Liver (tissue), 3 donors: Measurements from ENCODE around the gene IGSF3.

ENCODE experiments used
- HNF4A ChIP-seq, 2 donors: conservative IDR thresholded peaks; 2 replicates each; pipeline ENCODE4 v1.6.1; 2016; ENCODE audit warnings: antibody characterized with exemption in 2 of 2, mild to moderate bottlenecking in 2 of 2
- SP1 ChIP-seq: IDR thresholded peaks from 2 replicates; pipeline ENCODE4 v1.6.1; 2018; ENCODE audit warnings: antibody characterized with exemption, mild to moderate bottlenecking
- TAF1 ChIP-seq: conservative IDR thresholded peaks from 2 replicates; pipeline ENCODE4 v1.6.1; 2016; ENCODE audit warnings: antibody characterized with exemption, mild to moderate bottlenecking
- YY1 ChIP-seq: IDR thresholded peaks from 2 replicates; pipeline ENCODE4 v1.6.1; 2016; ENCODE audit warnings: antibody characterized with exemption, mild to moderate bottlenecking
- TF ChIP-seq, protein P1 (sequence below): fragments of 150-350 bp; IDR thresholded peaks from 2 replicates; pipeline ENCODE4 v1.5.1; 2017; ENCODE audit warnings: improper control_type of control experiment, low read depth, low read length; ENCODE audit not compliant: missing input control
- TF ChIP-seq, protein P2 (sequence below): IDR thresholded peaks from 2 replicates; pipeline ENCODE4 v1.6.1; 2016; ENCODE audit warnings: antibody characterized with exemption
- donor health status: healthy.
- donor health status: healthy.

- TF ChIP-seq YY1 (no peak), SP1 (no peak), TAF1 (no peak), HNF4A (conservative IDR thresholded peaks at IDR 0.05) (no peak)
- TF ChIP-seq, protein P1, sequence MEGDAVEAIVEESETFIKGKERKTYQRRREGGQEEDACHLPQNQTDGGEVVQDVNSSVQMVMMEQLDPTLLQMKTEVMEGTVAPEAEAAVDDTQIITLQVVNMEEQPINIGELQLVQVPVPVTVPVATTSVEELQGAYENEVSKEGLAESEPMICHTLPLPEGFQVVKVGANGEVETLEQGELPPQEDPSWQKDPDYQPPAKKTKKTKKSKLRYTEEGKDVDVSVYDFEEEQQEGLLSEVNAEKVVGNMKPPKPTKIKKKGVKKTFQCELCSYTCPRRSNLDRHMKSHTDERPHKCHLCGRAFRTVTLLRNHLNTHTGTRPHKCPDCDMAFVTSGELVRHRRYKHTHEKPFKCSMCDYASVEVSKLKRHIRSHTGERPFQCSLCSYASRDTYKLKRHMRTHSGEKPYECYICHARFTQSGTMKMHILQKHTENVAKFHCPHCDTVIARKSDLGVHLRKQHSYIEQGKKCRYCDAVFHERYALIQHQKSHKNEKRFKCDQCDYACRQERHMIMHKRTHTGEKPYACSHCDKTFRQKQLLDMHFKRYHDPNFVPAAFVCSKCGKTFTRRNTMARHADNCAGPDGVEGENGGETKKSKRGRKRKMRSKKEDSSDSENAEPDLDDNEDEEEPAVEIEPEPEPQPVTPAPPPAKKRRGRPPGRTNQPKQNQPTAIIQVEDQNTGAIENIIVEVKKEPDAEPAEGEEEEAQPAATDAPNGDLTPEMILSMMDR = no peak
- TF ChIP-seq, protein P2, sequence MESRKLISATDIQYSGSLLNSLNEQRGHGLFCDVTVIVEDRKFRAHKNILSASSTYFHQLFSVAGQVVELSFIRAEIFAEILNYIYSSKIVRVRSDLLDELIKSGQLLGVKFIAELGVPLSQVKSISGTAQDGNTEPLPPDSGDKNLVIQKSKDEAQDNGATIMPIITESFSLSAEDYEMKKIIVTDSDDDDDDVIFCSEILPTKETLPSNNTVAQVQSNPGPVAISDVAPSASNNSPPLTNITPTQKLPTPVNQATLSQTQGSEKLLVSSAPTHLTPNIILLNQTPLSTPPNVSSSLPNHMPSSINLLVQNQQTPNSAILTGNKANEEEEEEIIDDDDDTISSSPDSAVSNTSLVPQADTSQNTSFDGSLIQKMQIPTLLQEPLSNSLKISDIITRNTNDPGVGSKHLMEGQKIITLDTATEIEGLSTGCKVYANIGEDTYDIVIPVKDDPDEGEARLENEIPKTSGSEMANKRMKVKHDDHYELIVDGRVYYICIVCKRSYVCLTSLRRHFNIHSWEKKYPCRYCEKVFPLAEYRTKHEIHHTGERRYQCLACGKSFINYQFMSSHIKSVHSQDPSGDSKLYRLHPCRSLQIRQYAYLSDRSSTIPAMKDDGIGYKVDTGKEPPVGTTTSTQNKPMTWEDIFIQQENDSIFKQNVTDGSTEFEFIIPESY = no peak
Observed at GRCh38 chr1:116711263-116711840, 43.8 kb upstream of the IGSF3 start.
